Stimulated activated CD8-positive, alpha-beta memory T cell treated with anti-CD3 and anti-CD28 coated beads, Interleukin-7, amount 100 ng/mL, for 48 hours (primary cell): ENCODE results near the gene PLPP2.

ENCODE experiments used
- DNase-seq, 2 donors: peaks; one replicate each; pipeline ENCODE4 v3.0.0-alpha.2; 2020; ENCODE audit warnings: low read depth in 1 of 2; ENCODE audit errors: extremely low read depth in 1 of 2

The PLPP2 gene

DNA sequence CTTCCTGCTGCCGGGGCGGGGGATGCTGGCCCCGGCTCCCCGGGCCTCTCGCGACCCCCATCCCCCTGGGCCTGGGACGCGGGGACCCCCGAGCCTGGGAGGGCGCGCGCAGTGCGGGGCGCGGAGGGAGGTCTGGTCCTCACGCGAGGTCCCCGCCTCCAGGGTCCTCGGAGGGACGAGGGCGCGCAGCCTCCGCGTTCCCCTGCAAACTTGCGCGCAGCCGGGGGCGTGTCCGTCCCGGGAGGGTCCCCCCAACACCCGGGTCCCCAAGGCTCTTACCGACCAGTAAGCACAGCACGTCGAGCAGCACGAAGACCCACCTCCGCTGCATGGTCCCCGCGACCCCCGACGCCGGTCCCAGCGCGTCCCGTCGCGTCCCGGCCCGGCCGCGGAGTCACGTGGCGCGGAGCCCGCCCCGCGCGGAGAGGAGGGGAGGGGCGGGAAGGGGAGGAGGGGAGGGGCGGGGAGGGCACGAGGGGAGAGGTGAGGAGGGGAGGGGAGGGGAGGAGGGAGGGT is at the start of gene PLPP2:
Gene PLPP2 (minus strand): TSS at position 398 of the 516 bp plus-strand sequence. CDS start 67 bp downstream, at position 331.
- no peak for DNase-seq

DNA sequence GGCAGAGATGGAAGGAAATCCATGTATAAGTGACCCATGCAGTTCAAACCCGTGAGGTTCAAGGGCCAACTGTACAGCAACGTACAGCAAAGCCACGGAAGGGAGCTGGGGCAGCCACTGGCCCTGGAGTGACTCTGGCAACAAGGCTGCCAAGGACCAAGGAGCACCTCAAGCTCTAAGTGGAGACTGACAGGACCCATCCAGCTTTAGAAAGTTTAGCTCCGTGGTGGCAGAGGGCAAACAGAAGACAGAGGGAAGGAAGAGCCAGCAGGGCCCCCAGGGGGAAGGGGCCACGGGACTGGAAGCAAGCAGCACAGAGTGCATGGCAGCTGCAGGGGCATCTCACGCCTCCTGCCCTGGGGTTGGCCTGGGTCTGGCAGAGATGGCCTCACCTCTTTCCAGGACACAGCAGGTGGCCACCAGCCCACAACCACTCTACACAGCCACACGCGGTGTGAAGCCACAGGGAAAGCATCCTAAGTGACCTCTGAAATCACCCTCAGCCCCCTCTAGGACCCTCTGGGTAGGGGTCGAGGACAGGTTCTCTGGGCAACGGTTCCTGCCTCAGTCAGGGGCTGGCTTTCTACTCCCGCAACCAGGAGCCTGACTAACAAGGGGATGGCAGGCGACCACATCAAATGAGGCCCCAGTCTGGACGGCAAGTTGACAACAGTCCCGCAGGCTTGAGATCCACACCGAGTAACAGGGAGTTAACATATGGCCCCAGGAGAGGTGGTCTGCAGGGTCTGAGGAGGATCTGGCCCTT is 49.6 kb upstream of the PLPP2 start:
- no peak for DNase-seq

- DNase-seq: no peak
Observed at GRCh38 chr19:339262-339887, 48.2 kb upstream of the PLPP2 start.

- no peak for DNase-seq
Observed at GRCh38 chr19:338421-338820, 47.2 kb upstream of the PLPP2 start.

DNA sequence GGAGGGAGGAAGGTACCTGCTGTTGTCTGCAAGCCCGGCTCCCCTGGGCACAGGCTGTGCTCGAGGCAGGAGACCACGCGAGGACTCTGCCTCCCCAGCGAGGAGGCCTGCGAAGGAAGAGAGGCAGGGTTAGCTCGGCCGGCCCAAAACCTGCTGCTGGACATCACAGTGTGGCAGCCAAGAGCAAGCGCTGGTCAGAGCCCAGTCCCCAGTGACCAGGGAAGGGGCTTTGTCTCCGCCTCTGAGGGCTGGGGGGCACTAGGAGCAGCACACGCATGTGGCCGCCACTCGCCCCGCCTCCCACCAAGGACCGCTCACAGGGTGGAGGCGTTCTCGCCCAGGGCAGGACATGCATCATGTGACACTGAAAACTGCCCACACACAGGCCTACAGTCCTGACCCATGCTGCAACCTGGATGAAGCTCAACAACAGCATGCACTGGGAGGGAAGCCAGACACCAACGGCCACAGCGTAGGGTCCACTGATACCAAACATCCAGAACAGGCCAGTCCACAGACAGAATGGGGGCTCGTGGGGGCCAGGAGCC is 44.9 kb upstream of the PLPP2 start:
- DNase-seq: no peak

- no peak for DNase-seq
Observed at GRCh38 chr19:335486-336066, 44.4 kb upstream of the PLPP2 start.

DNA sequence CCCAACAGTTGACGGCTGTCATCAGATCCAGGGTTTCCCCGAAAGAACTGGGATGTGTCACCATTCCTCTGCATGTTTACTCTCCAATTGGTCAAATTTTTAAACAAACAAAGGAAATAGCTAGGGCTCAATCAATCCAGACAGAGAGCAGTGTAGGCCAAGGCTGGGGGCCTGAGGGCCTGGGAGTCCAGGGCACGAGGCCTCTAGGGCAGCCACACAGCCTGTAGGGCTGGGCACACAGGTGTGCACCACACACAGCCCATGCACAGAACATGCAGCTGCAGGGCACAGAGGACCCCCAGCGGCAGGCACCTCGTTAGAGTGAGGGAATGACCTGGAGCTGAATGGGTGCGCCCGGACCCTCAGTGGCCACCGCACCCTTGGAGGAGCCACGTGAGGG is 43.9 kb upstream of the PLPP2 start:
- no peak for DNase-seq

- DNase-seq: no peak
Observed at GRCh38 chr19:334296-335071, 43.3 kb upstream of the PLPP2 start.

- DNase-seq: no peak
Observed at GRCh38 chr19:330503-330902, 39.3 kb upstream of the PLPP2 start.

GRCh38 chr19:329876-330275 is 38.7 kb upstream of the PLPP2 start:
- DNase-seq: no peak

- no peak for DNase-seq
Observed at GRCh38 chr19:328025-328505, 36.9 kb upstream of the PLPP2 start.

- DNase-seq: no peak
Observed at GRCh38 chr19:327291-328024, 36.3 kb upstream of the PLPP2 start.

DNA sequence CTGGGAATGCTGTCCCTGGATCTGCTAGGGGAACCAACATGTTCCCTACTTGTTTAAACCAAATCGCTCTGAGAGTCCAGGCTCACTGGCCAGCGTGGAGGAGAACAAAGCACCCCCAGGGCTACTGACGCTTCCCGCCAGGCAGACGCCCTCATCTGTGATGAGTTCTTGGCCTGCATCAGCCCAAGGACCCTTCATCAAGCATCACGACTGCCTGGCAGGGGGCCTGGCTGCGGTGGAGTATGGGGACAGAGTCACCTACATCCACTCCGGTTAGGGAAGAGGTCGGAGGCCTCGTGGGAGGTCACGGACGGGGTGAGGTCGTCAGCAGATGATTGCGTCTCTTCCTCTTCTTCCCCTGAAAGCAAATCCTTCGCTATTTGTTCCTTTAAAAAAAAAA is 35.7 kb upstream of the PLPP2 start:
- no peak for DNase-seq

- DNase-seq: no peak
Observed at GRCh38 chr19:325937-326565, 34.8 kb upstream of the PLPP2 start.

- DNase-seq: no peak
Observed at GRCh38 chr19:325173-325936, 34.2 kb upstream of the PLPP2 start.

GRCh38 chr19:324716-325115 is 33.5 kb upstream of the PLPP2 start:
- no peak for DNase-seq

DNA sequence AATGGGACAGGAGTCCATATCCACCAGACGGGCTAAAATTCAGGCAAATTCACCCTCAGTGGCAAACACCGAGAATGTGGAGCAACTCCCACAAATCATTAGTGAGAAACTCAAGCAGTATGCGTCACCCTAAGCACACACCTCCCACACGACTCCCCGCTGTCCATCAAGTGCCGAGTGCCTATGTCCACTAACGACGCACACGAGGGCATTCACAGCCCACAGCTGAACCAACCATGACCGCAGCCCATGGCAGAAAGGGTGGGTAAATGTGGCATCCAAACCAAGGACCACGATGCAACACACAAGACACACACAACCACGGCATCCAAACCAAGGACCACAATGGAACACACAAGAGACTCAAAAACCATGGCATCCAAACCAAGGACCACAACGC is 31.4 kb upstream of the PLPP2 start:
- DNase-seq: no peak

- DNase-seq: no peak
Observed at GRCh38 chr19:318509-318774, 27.2 kb upstream of the PLPP2 start.
